Measurements from ENCODE around the gene CITED4.

Gene CITED4

GRCh38 chr1:40834968-40835545 lies 27.1 kb downstream of the CITED4 start:
- DNase-seq (ENCODE audit: low spot score), result no peak

- DNase-seq (ENCODE audit: low spot score), result no peak
Measured at GRCh38 chr1:40833979-40834378, 28.2 kb downstream of the CITED4 start.

GRCh38 chr1:40831001-40831732 lies 31.0 kb downstream of the CITED4 start:
- DNase-seq (ENCODE audit: low spot score), result no peak

GRCh38 chr1:40830419-40830943 lies 31.7 kb downstream of the CITED4 start:
- DNase-seq (ENCODE audit: low spot score), result no peak

- no peak for DNase-seq (ENCODE audit: low spot score)
Measured at GRCh38 chr1:40829631-40830245, 32.4 kb downstream of the CITED4 start.

- no peak for DNase-seq (ENCODE audit: low spot score)
Measured at GRCh38 chr1:40825996-40826395, 36.2 kb downstream of the CITED4 start.

- no peak for DNase-seq (ENCODE audit: low spot score)
Measured at GRCh38 chr1:40825435-40825788, 36.8 kb downstream of the CITED4 start.

GRCh38 chr1:40824591-40825434 lies 37.4 kb downstream of the CITED4 start:
- no peak for DNase-seq (ENCODE audit: low spot score)

- DNase-seq (ENCODE audit: low spot score), result no peak
Measured at GRCh38 chr1:40823983-40824382, 38.2 kb downstream of the CITED4 start.

- no peak for DNase-seq (ENCODE audit: low spot score)
Measured at GRCh38 chr1:40823345-40823744, 38.8 kb downstream of the CITED4 start.

- DNase-seq (ENCODE audit: low spot score), result no peak
Measured at GRCh38 chr1:40822890-40823289, 39.3 kb downstream of the CITED4 start.

GRCh38 chr1:40820911-40821693 lies 41.1 kb downstream of the CITED4 start:
- DNase-seq (ENCODE audit: low spot score), result no peak

- no peak for DNase-seq (ENCODE audit: low spot score)
Measured at GRCh38 chr1:40820251-40820797, 41.8 kb downstream of the CITED4 start.

- DNase-seq (ENCODE audit: low spot score), result no peak
Measured at GRCh38 chr1:40819101-40819500, 43.1 kb downstream of the CITED4 start.

- DNase-seq (ENCODE audit: low spot score), result peak; percentile 82
Measured at GRCh38 chr1:40818264-40818961, 43.8 kb downstream of the CITED4 start.

- no peak for DNase-seq (ENCODE audit: low spot score)
Measured at GRCh38 chr1:40817791-40818263, 44.3 kb downstream of the CITED4 start.

- no peak for DNase-seq (ENCODE audit: low spot score)
Measured at GRCh38 chr1:40815420-40815819, 46.7 kb downstream of the CITED4 start.
